ENCODE measurements around the gene CHAC2.

CHAC2 gene

DNA sequence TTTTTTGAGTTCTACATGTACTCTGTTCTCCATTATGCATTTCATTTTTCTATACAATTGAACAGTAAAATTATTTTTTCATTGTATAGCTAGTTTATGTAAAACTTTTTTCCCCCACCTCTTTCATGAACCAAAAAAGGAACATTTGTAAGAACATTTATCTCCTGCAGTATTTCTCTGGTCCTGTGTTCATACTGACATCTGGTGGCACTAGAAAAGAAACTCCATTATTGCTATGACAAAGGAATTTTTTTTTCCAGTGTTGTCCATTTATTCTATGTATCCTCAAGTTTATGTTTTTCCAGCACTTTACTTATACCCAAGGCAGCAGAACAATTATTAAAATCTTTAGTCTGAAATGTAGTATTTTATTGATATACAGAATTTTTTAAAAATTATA lies 27.4 kb upstream of the CHAC2 start:
- Histone ChIP-seq H3K79me1 (ENCODE audit: low read length) (no peaks in the 10 kb centered on the region), H3K14ac (ENCODE audit: low read length) (no peak overlapping the region), H2AFZ (ENCODE audit: insufficient read depth, low read length, poor library complexity) (no peak overlapping the region), H3K23ac (ENCODE audit: low read length) (no peak overlapping the region), H3K4me3 (ENCODE audit: low read depth, low read length) (no peak overlapping the region), H2BK12ac (ENCODE audit: low read length) (no peak overlapping the region), H4K12ac (ENCODE audit: low read depth, low read length) (no peak overlapping the region), H3K4me1 (ENCODE audit: control insufficient read depth in 1 of 2, insufficient read depth in 2 of 2, low read length in 2 of 2) (no peaks in the 10 kb centered on the region), H3K9me3 (ENCODE audit: insufficient read depth, low read depth, low read length) (no peaks in the 10 kb centered on the region), H3K36me3 (ENCODE audit: control insufficient read depth in 1 of 2, insufficient read depth in 2 of 2, low read length in 2 of 2) (peaks cover 0 to 2% of the 10 kb centered on the region in 2 experiments), H2AK5ac (ENCODE audit: low read length) (no peak overlapping the region), H3K4me2 (ENCODE audit: low read length) (no peak overlapping the region), H2BK120ac (ENCODE audit: insufficient read depth, low read length, poor library complexity) (no peak overlapping the region), H4K8ac (ENCODE audit: low read depth, low read length) (no peak overlapping the region), H3K4ac (ENCODE audit: low read depth, low read length) (no peak overlapping the region), H2BK5ac (ENCODE audit: low read depth, low read length, poor library complexity) (no peak overlapping the region), H3K18ac (ENCODE audit: low read length) (no peak overlapping the region), H3K27ac (ENCODE audit: low read depth, low read length) (no peak overlapping the region), H3K9ac (ENCODE audit: low read length) (no peak overlapping the region), H3K27me3 (ENCODE audit: insufficient read depth, low read length) (no peaks in the 10 kb centered on the region), H3K79me2 (ENCODE audit: control insufficient read depth, insufficient read depth, low read length, poor library complexity) (no peaks in the 10 kb centered on the region), H4K91ac (ENCODE audit: low read depth, low read length) (no peak overlapping the region)
- DNase-seq, result peak in 1 of 2 donors; percentile 47

- H2BK12ac ChIP-seq (ENCODE audit: low read length), result no peak overlapping the region
- no peak overlapping the region for H3K4me3 ChIP-seq (ENCODE audit: low read depth, low read length)
- H2AK5ac ChIP-seq (ENCODE audit: low read length), result no peak overlapping the region
- no CpG with 5 or more reads among the region's 2 CpGs for WGBS (ENCODE audit: extremely low coverage, insufficient coverage, insufficient read length)
- no peaks in the 10 kb centered on the region for H3K4me1 ChIP-seq (ENCODE audit: control insufficient read depth in 1 of 2, insufficient read depth in 2 of 2, low read length in 2 of 2)
- no peak overlapping the region for H3K4ac ChIP-seq (ENCODE audit: low read depth, low read length)
- no peak overlapping the region for H3K14ac ChIP-seq (ENCODE audit: low read length)
- H3K27ac ChIP-seq (ENCODE audit: low read depth, low read length), result no peak overlapping the region
- no peak overlapping the region for H2AFZ ChIP-seq (ENCODE audit: insufficient read depth, low read length, poor library complexity)
- no peak overlapping the region for H3K9ac ChIP-seq (ENCODE audit: low read length)
- H3K36me3 ChIP-seq (ENCODE audit: control insufficient read depth in 1 of 2, insufficient read depth in 2 of 2, low read length in 2 of 2), result peaks cover 1 to 2% of the 10 kb centered on the region in 2 experiments
- H4K12ac ChIP-seq (ENCODE audit: low read depth, low read length), result no peak overlapping the region
- H3K27me3 ChIP-seq (ENCODE audit: insufficient read depth, low read length), result no peaks in the 10 kb centered on the region
- no peak overlapping the region for H2BK5ac ChIP-seq (ENCODE audit: low read depth, low read length, poor library complexity)
- no peaks in the 10 kb centered on the region for H3K9me3 ChIP-seq (ENCODE audit: insufficient read depth, low read depth, low read length)
- H4K91ac ChIP-seq (ENCODE audit: low read depth, low read length), result no peak overlapping the region
- no peak overlapping the region for H3K23ac ChIP-seq (ENCODE audit: low read length)
- DNase-seq, result no peak
- H3K79me2 ChIP-seq (ENCODE audit: control insufficient read depth, insufficient read depth, low read length, poor library complexity), result no peaks in the 10 kb centered on the region
- no peaks in the 10 kb centered on the region for H3K79me1 ChIP-seq (ENCODE audit: low read length)
- H2BK120ac ChIP-seq (ENCODE audit: insufficient read depth, low read length, poor library complexity), result no peak overlapping the region
- no peak overlapping the region for H3K18ac ChIP-seq (ENCODE audit: low read length)
- no peak overlapping the region for H4K8ac ChIP-seq (ENCODE audit: low read depth, low read length)
- H3K4me2 ChIP-seq (ENCODE audit: low read length), result no peak overlapping the region
These were observed 23.1 kb upstream of the CHAC2 start for GRCh38 chr2:53744395-53745065.

DNA sequence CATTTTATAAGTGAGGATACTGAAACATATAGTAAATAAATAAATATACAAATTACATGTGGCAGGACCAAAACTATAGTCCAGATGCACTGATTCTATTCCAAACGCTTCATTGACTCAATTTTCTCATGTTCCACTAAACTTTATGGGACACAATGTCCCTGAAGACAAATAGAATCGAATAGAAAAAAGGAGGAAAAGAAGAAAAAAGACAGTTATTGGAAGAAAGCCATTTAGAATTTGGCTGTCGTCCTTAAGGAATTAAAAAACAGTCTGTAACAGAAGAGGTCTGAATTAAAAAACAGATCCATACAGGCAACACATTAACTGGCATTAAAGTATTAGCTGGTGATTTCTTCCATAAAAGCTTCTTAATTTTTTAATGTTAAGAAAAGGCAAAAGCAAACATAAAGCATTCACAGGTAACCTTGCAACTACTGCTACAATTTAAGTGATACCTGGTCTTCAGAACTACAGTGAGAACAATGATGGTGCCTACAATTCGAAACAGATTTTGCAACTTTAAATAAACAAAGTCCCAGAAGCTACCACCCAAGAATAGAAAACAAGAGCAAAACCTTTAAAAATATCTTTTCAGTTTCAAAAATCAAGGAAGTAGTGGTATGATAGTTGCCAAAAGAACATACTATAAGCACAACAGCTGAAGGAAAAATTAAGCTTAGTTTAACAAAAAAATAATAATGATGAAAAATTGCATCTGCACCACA lies 17.4 kb upstream of the CHAC2 start:
- H4K91ac ChIP-seq (ENCODE audit: low read depth, low read length), result no peak overlapping the region
- no peak overlapping the region for H4K8ac ChIP-seq (ENCODE audit: low read depth, low read length)
- no peak overlapping the region for H4K12ac ChIP-seq (ENCODE audit: low read depth, low read length)
- H3K4me2 ChIP-seq (ENCODE audit: low read length), result no peak overlapping the region
- H3K36me3 ChIP-seq (ENCODE audit: control insufficient read depth in 1 of 2, insufficient read depth in 2 of 2, low read length in 2 of 2), result peaks cover 1 to 3% of the 10 kb centered on the region in 2 experiments
- H3K23ac ChIP-seq (ENCODE audit: low read length), result no peak overlapping the region
- no peak overlapping the region for H2AFZ ChIP-seq (ENCODE audit: insufficient read depth, low read length, poor library complexity)
- no peak overlapping the region for H3K4me3 ChIP-seq (ENCODE audit: low read depth, low read length)
- no peak overlapping the region for H2BK5ac ChIP-seq (ENCODE audit: low read depth, low read length, poor library complexity)
- no peaks in the 10 kb centered on the region for H3K4me1 ChIP-seq (ENCODE audit: control insufficient read depth in 1 of 2, insufficient read depth in 2 of 2, low read length in 2 of 2)
- no peak overlapping the region for H2BK120ac ChIP-seq (ENCODE audit: insufficient read depth, low read length, poor library complexity)
- DNase-seq, result no peak
- H3K4ac ChIP-seq (ENCODE audit: low read depth, low read length), result no peak overlapping the region
- H3K79me2 ChIP-seq (ENCODE audit: control insufficient read depth, insufficient read depth, low read length, poor library complexity), result no peaks in the 10 kb centered on the region
- H2BK12ac ChIP-seq (ENCODE audit: low read length), result no peak overlapping the region
- H3K14ac ChIP-seq (ENCODE audit: low read length), result no peak overlapping the region
- H3K79me1 ChIP-seq (ENCODE audit: low read length), result no peaks in the 10 kb centered on the region
- H3K27me3 ChIP-seq (ENCODE audit: insufficient read depth, low read length), result no peaks in the 10 kb centered on the region
- H3K9me3 ChIP-seq (ENCODE audit: insufficient read depth, low read depth, low read length), result no peaks in the 10 kb centered on the region
- no peak overlapping the region for H3K27ac ChIP-seq (ENCODE audit: low read depth, low read length)
- no peak overlapping the region for H3K18ac ChIP-seq (ENCODE audit: low read length)
- H3K9ac ChIP-seq (ENCODE audit: low read length), result no peak overlapping the region
- H2AK5ac ChIP-seq (ENCODE audit: low read length), result no peak overlapping the region
- WGBS (ENCODE audit: extremely low coverage, insufficient coverage, insufficient read length), result no CpG with 5 or more reads among the region's 4 CpGs

- no peak overlapping the region for H3K14ac ChIP-seq (ENCODE audit: low read length)
- WGBS (ENCODE audit: extremely low coverage, insufficient coverage, insufficient read length), result no CpG with 5 or more reads among the region's 1 CpG
- no peak overlapping the region for H3K23ac ChIP-seq (ENCODE audit: low read length)
- no peak for DNase-seq
- no peak overlapping the region for H4K8ac ChIP-seq (ENCODE audit: low read depth, low read length)
- H4K91ac ChIP-seq (ENCODE audit: low read depth, low read length), result no peak overlapping the region
- H3K4ac ChIP-seq (ENCODE audit: low read depth, low read length), result no peak overlapping the region
- H3K79me2 ChIP-seq (ENCODE audit: control insufficient read depth, insufficient read depth, low read length, poor library complexity), result no peaks in the 10 kb centered on the region
- no peaks in the 10 kb centered on the region for H3K4me1 ChIP-seq (ENCODE audit: control insufficient read depth in 1 of 2, insufficient read depth in 2 of 2, low read length in 2 of 2)
- peaks cover 3 to 6% of the 10 kb centered on the region in 2 experiments for H3K36me3 ChIP-seq (ENCODE audit: control insufficient read depth in 1 of 2, insufficient read depth in 2 of 2, low read length in 2 of 2)
- H4K12ac ChIP-seq (ENCODE audit: low read depth, low read length), result no peak overlapping the region
- H3K9ac ChIP-seq (ENCODE audit: low read length), result no peak overlapping the region
- no peak overlapping the region for H2BK120ac ChIP-seq (ENCODE audit: insufficient read depth, low read length, poor library complexity)
- H3K27ac ChIP-seq (ENCODE audit: low read depth, low read length), result no peak overlapping the region
- no peak overlapping the region for H2BK12ac ChIP-seq (ENCODE audit: low read length)
- H2AFZ ChIP-seq (ENCODE audit: insufficient read depth, low read length, poor library complexity), result no peak overlapping the region
- no peak overlapping the region for H2BK5ac ChIP-seq (ENCODE audit: low read depth, low read length, poor library complexity)
- no peaks in the 10 kb centered on the region for H3K9me3 ChIP-seq (ENCODE audit: insufficient read depth, low read depth, low read length)
- no peak overlapping the region for H3K4me3 ChIP-seq (ENCODE audit: low read depth, low read length)
- no peak overlapping the region for H2AK5ac ChIP-seq (ENCODE audit: low read length)
- H3K79me1 ChIP-seq (ENCODE audit: low read length), result no peaks in the 10 kb centered on the region
- no peak overlapping the region for H3K4me2 ChIP-seq (ENCODE audit: low read length)
- H3K18ac ChIP-seq (ENCODE audit: low read length), result no peak overlapping the region
- no peaks in the 10 kb centered on the region for H3K27me3 ChIP-seq (ENCODE audit: insufficient read depth, low read length)
These were observed 15.9 kb upstream of the CHAC2 start for GRCh38 chr2:53751728-53752127.
